DMS153 treated with DMSO at 0.1 percent for 48 hours (cell line): ENCODE results near the gene KRTAP10-11.
"Not testable (repeated sequence)": the region's sequence is repeated elsewhere in the genome, so short reads cannot be mapped to it uniquely, and the experiment has no call there.

ENCODE experiments used
- DNase-seq: peaks from one replicate; lab custom pipeline; 2025; ENCODE audit not compliant: unreplicated experiment; lab: John Stamatoyannopoulos, UW

The KRTAP10-11 gene

GRCh38 chr21:44661567-44661966 lies 15.4 kb downstream of the KRTAP10-11 start:
- DNase-seq: not testable (repeated sequence)

GRCh38 chr21:44664691-44665090 lies 18.5 kb downstream of the KRTAP10-11 start:
- no peak for DNase-seq

GRCh38 chr21:44666401-44667320 lies 20.4 kb downstream of the KRTAP10-11 start, which contains the start of gene KRTAP12-2:
Gene KRTAP12-2 (minus strand): TSS chr21:44666927. CDS start chr21:44666886, 41 bp downstream.
- DNase-seq: no peak

- no peak for DNase-seq
Observed at GRCh38 chr21:44667612-44668011, 21.4 kb downstream of the KRTAP10-11 start.

GRCh38 chr21:44670642-44671432 lies 24.6 kb downstream of the KRTAP10-11 start:
- no peak for DNase-seq

- DNase-seq: no peak
Observed at GRCh38 chr21:44671911-44672310, 25.7 kb downstream of the KRTAP10-11 start.

- no peak for DNase-seq
Observed at GRCh38 chr21:44677881-44678280, 31.7 kb downstream of the KRTAP10-11 start.

- no peak for DNase-seq
Observed at GRCh38 chr21:44681152-44681551, 34.9 kb downstream of the KRTAP10-11 start.

GRCh38 chr21:44681861-44682579 lies 35.8 kb downstream of the KRTAP10-11 start, which contains the start of gene KRTAP12-1:
Gene KRTAP12-1 (minus strand): TSS chr21:44682163. CDS start chr21:44682123, 40 bp downstream.
- DNase-seq: peak; percentile 92

- no peak for DNase-seq
Observed at GRCh38 chr21:44682580-44683151, 36.5 kb downstream of the KRTAP10-11 start.

- no peak for DNase-seq
Observed at GRCh38 chr21:44684077-44684476, 37.9 kb downstream of the KRTAP10-11 start.

- DNase-seq: no peak
Observed at GRCh38 chr21:44684483-44684882, 38.3 kb downstream of the KRTAP10-11 start.

GRCh38 chr21:44685050-44685449 lies 38.8 kb downstream of the KRTAP10-11 start:
- DNase-seq: not testable (repeated sequence)

GRCh38 chr21:44686000-44686781 lies 40.0 kb downstream of the KRTAP10-11 start:
- DNase-seq: no peak

- DNase-seq: no peak
Observed at GRCh38 chr21:44686843-44687561, 40.8 kb downstream of the KRTAP10-11 start.

- DNase-seq: peak; percentile 6
Observed at GRCh38 chr21:44687671-44688070, 41.5 kb downstream of the KRTAP10-11 start.

GRCh38 chr21:44689740-44690139 lies 43.5 kb downstream of the KRTAP10-11 start:
- DNase-seq: not testable (repeated sequence)

- no peak for DNase-seq
Observed at GRCh38 chr21:44691686-44692085, 45.5 kb downstream of the KRTAP10-11 start.
